ENCODE measurements around the gene CTSZ.

CTSZ gene

GRCh38 chr20:59018817-59019216 lies 11.8 kb upstream of the CTSZ start:
- no peak overlapping the region for H3K4me3 ChIP-seq (ENCODE audit: low read length)
- DNase-seq (ENCODE audit: low read depth), result no peak
- TF ChIP-seq CTCF (conservative IDR thresholded peaks at IDR 0.05; ENCODE audit: low read depth, low read length), result no peak

- TF ChIP-seq CTCF (conservative IDR thresholded peaks at IDR 0.05; ENCODE audit: low read depth, low read length), result no peak
- no peak overlapping the region for H3K4me3 ChIP-seq (ENCODE audit: low read length)
- no peak for DNase-seq (ENCODE audit: low read depth)
Observed at GRCh38 chr20:59017493-59018231, 10.6 kb upstream of the CTSZ start.

GRCh38 chr20:59016795-59017492 lies 9.9 kb upstream of the CTSZ start:
- TF ChIP-seq CTCF (conservative IDR thresholded peaks at IDR 0.05; ENCODE audit: low read depth, low read length), result no peak
- no peak overlapping the region for H3K4me3 ChIP-seq (ENCODE audit: low read length)
- DNase-seq (ENCODE audit: low read depth), result no peak

- H3K4me3 ChIP-seq (ENCODE audit: low read length), result no peak overlapping the region
- no peak for TF ChIP-seq CTCF (conservative IDR thresholded peaks at IDR 0.05; ENCODE audit: low read depth, low read length)
- no peak for DNase-seq (ENCODE audit: low read depth)
Observed at GRCh38 chr20:59015812-59016711, 9.0 kb upstream of the CTSZ start.

GRCh38 chr20:59015411-59015810 lies 8.4 kb upstream of the CTSZ start:
- no peak for TF ChIP-seq CTCF (conservative IDR thresholded peaks at IDR 0.05; ENCODE audit: low read depth, low read length)
- no peak for DNase-seq (ENCODE audit: low read depth)
- H3K4me3 ChIP-seq (ENCODE audit: low read length), result no peak overlapping the region

- TF ChIP-seq CTCF (conservative IDR thresholded peaks at IDR 0.05; ENCODE audit: low read depth, low read length), result no peak
- no peak for DNase-seq (ENCODE audit: low read depth)
Observed at GRCh38 chr20:59014680-59015389, 7.8 kb upstream of the CTSZ start.

More at GRCh38 chr20:59014680-59015389, 7.8 kb upstream of the CTSZ start:
- H3K4me3 ChIP-seq (ENCODE audit: low read length), result no peak overlapping the region
